ENCODE results near the gene EBLN2. TPM values are rescaled to one million over a fixed set of nuclear protein-coding genes. Genes with fewer than 3 reads are reported as not detected.

Gene EBLN2
- polyA plus RNA-seq, 1 of the 3 experiments (the other 2 are of a cell fraction), result 1.4 TPM

GRCh38 chr3:73100741-73101559 is 39.5 kb downstream of the EBLN2 start:
- Histone ChIP-seq H3K4me1 (ENCODE audit: control insufficient read depth in 1 of 2, insufficient read depth in 2 of 2, low read depth in 1 of 2, low read length in 1 of 2) (peaks cover 0 to 4% of the 10 kb centered on the region in 2 experiments; a peak in 1 of 4 replicates), H2AFZ (ENCODE audit: low read depth) (no peak overlapping the region), H4K20me1 (ENCODE audit: insufficient read depth) (no peaks in the 10 kb centered on the region), H3K9me2 (no peaks in the 10 kb centered on the region), H3K36me3 (replicated peaks in 1 of 2; ENCODE audit: control insufficient read depth in 1 of 2, insufficient read depth in 2 of 2, low read length in 1 of 2) (no peaks in the 10 kb centered on the region), H3K4me3 (ENCODE audit: low read depth in 2 of 2, low read length in 1 of 2) (peak overlapping the region in 1 of 2 experiments; percentile 26; a peak in 1 of 4 replicates), H3K9me3 (no peaks in the 10 kb centered on the region), H3K27ac (ENCODE audit: low read depth in 2 of 2, low read length in 1 of 2) (no peak overlapping the region), H3F3A (replicated peaks; ENCODE audit: insufficient read depth) (no peaks in the 10 kb centered on the region), H3K4me2 (no peak overlapping the region), H3K9ac (no peak overlapping the region), H3K79me2 (ENCODE audit: insufficient read depth) (no peaks in the 10 kb centered on the region), H3K27me3 (ENCODE audit: insufficient read depth) (no peaks in the 10 kb centered on the region)
- POLR2A ChIA-PET, result interaction anchor here (0.7 kb wide), 1 partner anchor 333 kb away, joined by 3 read pairs; no protein-coding TSS in a partner anchor
- peak; percentile 90 for DNase-seq
- CTCF ChIA-PET, result interaction anchor here (0.5 to 11.7 kb wide), 38 partner anchors 10 to 747 kb away, joined by 3 to 104 read pairs (median 4); no protein-coding TSS in a partner anchor
- TF ChIP-seq EP300 (IDR thresholded peaks at IDR 0.05; ENCODE audit: borderline replicate concordance in 1 of 2, low read depth in 1 of 2, low read length in 1 of 2), result no peak
- TF ChIP-seq RAD21 (IDR thresholded peaks at IDR 0.05; ENCODE audit: low read length), result peak; percentile 98
- TF ChIP-seq CTCF (IDR thresholded peaks at IDR 0.05), result peak; percentile 96
- peak; percentile 98 for TF ChIP-seq SMC3 (IDR thresholded peaks at IDR 0.05; ENCODE audit: low read depth, low read length)
- peak; percentile 48; the same call in 1 of the 2 replicates for TF ChIP-seq RCOR1 (IDR thresholded peaks at IDR 0.05; ENCODE audit: low read length)
- 36% methylated on average over 8 of the region's 9 CpGs for WGBS (ENCODE audit: low lambda C conversion rate)

- CTCF ChIA-PET, result interaction anchor here (1.0 to 11.7 kb wide), 16 partner anchors 9 to 746 kb away, joined by 3 to 104 read pairs (median 5); no protein-coding TSS in a partner anchor
- no peaks in the 10 kb centered on the region for H3K9me2 ChIP-seq
- H3K4me1 ChIP-seq (ENCODE audit: control insufficient read depth in 1 of 2, insufficient read depth in 2 of 2, low read depth in 1 of 2, low read length in 1 of 2), result peaks cover 0 to 4% of the 10 kb centered on the region in 2 experiments; a peak in 1 of 4 replicates
- DNase-seq, result no peak
- no peaks in the 10 kb centered on the region for H3K79me2 ChIP-seq (ENCODE audit: insufficient read depth)
- no peak overlapping the region; a peak in 1 of 4 replicates for H3K27ac ChIP-seq (ENCODE audit: low read depth in 2 of 2, low read length in 1 of 2)
- no peak overlapping the region for H2AFZ ChIP-seq (ENCODE audit: low read depth)
- no peaks in the 10 kb centered on the region for H3K27me3 ChIP-seq (ENCODE audit: insufficient read depth)
- H3K4me2 ChIP-seq, result no peak overlapping the region
- WGBS (ENCODE audit: low lambda C conversion rate), result 15% methylated on average over 2 of the region's 2 CpGs
- H3K9me3 ChIP-seq, result no peaks in the 10 kb centered on the region
- no peaks in the 10 kb centered on the region for H4K20me1 ChIP-seq (ENCODE audit: insufficient read depth)
- POLR2A ChIA-PET, result no interaction called here
- no peaks in the 10 kb centered on the region for H3K36me3 ChIP-seq (replicated peaks in 1 of 2; ENCODE audit: control insufficient read depth in 1 of 2, insufficient read depth in 2 of 2, low read length in 1 of 2)
- no peak overlapping the region for H3K4me3 ChIP-seq (ENCODE audit: low read depth in 2 of 2, low read length in 1 of 2)
- no peaks in the 10 kb centered on the region for H3F3A ChIP-seq (replicated peaks; ENCODE audit: insufficient read depth)
- no peak overlapping the region for H3K9ac ChIP-seq
- TF ChIP-seq NFIC (IDR thresholded peaks at IDR 0.05; ENCODE audit: borderline replicate concordance) (no peak), TEAD4 (IDR thresholded peaks at IDR 0.05; ENCODE audit: borderline replicate concordance, insufficient read depth) (no peak), YY1 (IDR thresholded peaks at IDR 0.05; ENCODE audit: low read depth) (no peak), RAD21 (IDR thresholded peaks at IDR 0.05; ENCODE audit: low read length) (no peak), REST (IDR thresholded peaks at IDR 0.05; ENCODE audit: low read depth, low read length) (no peak), ELF1 (IDR thresholded peaks at IDR 0.05) (no peak), TCF12 (IDR thresholded peaks at IDR 0.05) (no peak), CHD2 (IDR thresholded peaks at IDR 0.05; ENCODE audit: low read length, partially characterized antibody) (no peak), MEF2A (IDR thresholded peaks at IDR 0.05; ENCODE audit: borderline replicate concordance, low read depth) (no peak), MXI1 (IDR thresholded peaks at IDR 0.05; ENCODE audit: low read depth, low read length) (no peak), SMC3 (IDR thresholded peaks at IDR 0.05; ENCODE audit: low read depth, low read length) (no peak), ZBTB33 (IDR thresholded peaks at IDR 0.05; ENCODE audit: borderline replicate concordance, low read depth) (no peak)
- TF ChIP-seq, protein P1, sequence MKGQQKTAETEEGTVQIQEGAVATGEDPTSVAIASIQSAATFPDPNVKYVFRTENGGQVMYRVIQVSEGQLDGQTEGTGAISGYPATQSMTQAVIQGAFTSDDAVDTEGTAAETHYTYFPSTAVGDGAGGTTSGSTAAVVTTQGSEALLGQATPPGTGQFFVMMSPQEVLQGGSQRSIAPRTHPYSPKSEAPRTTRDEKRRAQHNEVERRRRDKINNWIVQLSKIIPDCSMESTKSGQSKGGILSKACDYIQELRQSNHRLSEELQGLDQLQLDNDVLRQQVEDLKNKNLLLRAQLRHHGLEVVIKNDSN (IDR thresholded peaks at IDR 0.05; ENCODE audit: borderline replicate concordance, low read depth), result no peak
- TF ChIP-seq, protein P2, sequence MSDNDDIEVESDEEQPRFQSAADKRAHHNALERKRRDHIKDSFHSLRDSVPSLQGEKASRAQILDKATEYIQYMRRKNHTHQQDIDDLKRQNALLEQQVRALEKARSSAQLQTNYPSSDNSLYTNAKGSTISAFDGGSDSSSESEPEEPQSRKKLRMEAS (IDR thresholded peaks at IDR 0.05; ENCODE audit: low read depth), result no peak
These were observed 40.4 kb downstream of the EBLN2 start for GRCh38 chr3:73101881-73102280.
